ENCODE results near the gene ADAMTS2. TPM values are rescaled to one million over a fixed set of nuclear protein-coding genes. Genes with fewer than 3 reads are reported as not detected.

Gene ADAMTS2
- total RNA-seq, 1 experiment from 2014 or later: not detected

- in situ Hi-C loops (cut with HindIII; ENCODE audit: low pct_unique_long_range_greater_than_20kb, low sequenced_read_pairs): no loop called here
- no peak for DNase-seq (ENCODE audit: low read depth, low spot score)
These were observed 9.1 kb upstream of the ADAMTS2 start for GRCh38 chr5:179354305-179354882.

GRCh38 chr5:179348843-179349242 lies 3.6 kb upstream of the ADAMTS2 start:
- in situ Hi-C loops (cut with HindIII; ENCODE audit: low pct_unique_long_range_greater_than_20kb, low sequenced_read_pairs): no loop called here

GRCh38 chr5:179348011-179348530 lies 2.8 kb upstream of the ADAMTS2 start:
- in situ Hi-C loops (cut with HindIII; ENCODE audit: low pct_unique_long_range_greater_than_20kb, low sequenced_read_pairs): no loop called here

More at GRCh38 chr5:179348843-179349242, 3.6 kb upstream of the ADAMTS2 start:
- no peak for DNase-seq (ENCODE audit: low read depth, low spot score)

GRCh38 chr5:179347581-179347980 lies 2.3 kb upstream of the ADAMTS2 start:
- DNase-seq (ENCODE audit: low read depth, low spot score): no peak
- in situ Hi-C loops (cut with HindIII; ENCODE audit: low pct_unique_long_range_greater_than_20kb, low sequenced_read_pairs): no loop called here

More at GRCh38 chr5:179348011-179348530, 2.8 kb upstream of the ADAMTS2 start:
- DNase-seq (ENCODE audit: low read depth, low spot score): no peak

GRCh38 chr5:179346875-179347274 lies 1.6 kb upstream of the ADAMTS2 start:
- in situ Hi-C loops (cut with HindIII; ENCODE audit: low pct_unique_long_range_greater_than_20kb, low sequenced_read_pairs): no loop called here
- no peak for DNase-seq (ENCODE audit: low read depth, low spot score)

- no peak for DNase-seq (ENCODE audit: low read depth, low spot score)
- in situ Hi-C loops (cut with HindIII; ENCODE audit: low pct_unique_long_range_greater_than_20kb, low sequenced_read_pairs): no loop called here
These were observed 1.1 kb upstream of the ADAMTS2 start for GRCh38 chr5:179346401-179346800.

GRCh38 chr5:179345183-179345432 lies 153 bp downstream of the ADAMTS2 start:
- in situ Hi-C loops (cut with HindIII; ENCODE audit: low pct_unique_long_range_greater_than_20kb, low sequenced_read_pairs): no loop called here
- no peak for DNase-seq (ENCODE audit: low read depth, low spot score)

GRCh38 chr5:179344431-179345182 lies 654 bp downstream of the ADAMTS2 start:
- in situ Hi-C loops (cut with HindIII; ENCODE audit: low pct_unique_long_range_greater_than_20kb, low sequenced_read_pairs): no loop called here
- DNase-seq (ENCODE audit: low read depth, low spot score): no peak

- DNase-seq (ENCODE audit: low read depth, low spot score): no peak
- in situ Hi-C loops (cut with HindIII; ENCODE audit: low pct_unique_long_range_greater_than_20kb, low sequenced_read_pairs): no loop called here
These were observed 1.4 kb downstream of the ADAMTS2 start for GRCh38 chr5:179343719-179344430.

- DNase-seq (ENCODE audit: low read depth, low spot score): no peak
- in situ Hi-C loops (cut with HindIII; ENCODE audit: low pct_unique_long_range_greater_than_20kb, low sequenced_read_pairs): no loop called here
These were observed 2.1 kb downstream of the ADAMTS2 start for GRCh38 chr5:179343021-179343718.

- no peak for DNase-seq (ENCODE audit: low read depth, low spot score)
- in situ Hi-C loops (cut with HindIII; ENCODE audit: low pct_unique_long_range_greater_than_20kb, low sequenced_read_pairs): no loop called here
These were observed 2.7 kb downstream of the ADAMTS2 start for GRCh38 chr5:179342577-179342976.

GRCh38 chr5:179340465-179340864 lies 4.8 kb downstream of the ADAMTS2 start:
- no peak for DNase-seq (ENCODE audit: low read depth, low spot score)
- in situ Hi-C loops (cut with HindIII; ENCODE audit: low pct_unique_long_range_greater_than_20kb, low sequenced_read_pairs): no loop called here

- DNase-seq (ENCODE audit: low read depth, low spot score): no peak
- in situ Hi-C loops (cut with HindIII; ENCODE audit: low pct_unique_long_range_greater_than_20kb, low sequenced_read_pairs): no loop called here
These were observed 5.3 kb downstream of the ADAMTS2 start for GRCh38 chr5:179339996-179340395.

- in situ Hi-C loops (cut with HindIII; ENCODE audit: low pct_unique_long_range_greater_than_20kb, low sequenced_read_pairs): no loop called here
- no peak for DNase-seq (ENCODE audit: low read depth, low spot score)
These were observed 6.2 kb downstream of the ADAMTS2 start for GRCh38 chr5:179339081-179339480.

GRCh38 chr5:179337796-179338676 lies 7.2 kb downstream of the ADAMTS2 start:
- no peak for DNase-seq (ENCODE audit: low read depth, low spot score)
- in situ Hi-C loops (cut with HindIII; ENCODE audit: low pct_unique_long_range_greater_than_20kb, low sequenced_read_pairs): no loop called here

- in situ Hi-C loops (cut with HindIII; ENCODE audit: low pct_unique_long_range_greater_than_20kb, low sequenced_read_pairs): no loop called here
- no peak for DNase-seq (ENCODE audit: low read depth, low spot score)
These were observed 8.1 kb downstream of the ADAMTS2 start for GRCh38 chr5:179336871-179337795.
